ENCODE data around the gene PRPSAP2.
"Not testable (repeated sequence)": the region's sequence is repeated elsewhere in the genome, so short reads cannot be mapped to it uniquely, and the experiment has no call there.

DNA sequence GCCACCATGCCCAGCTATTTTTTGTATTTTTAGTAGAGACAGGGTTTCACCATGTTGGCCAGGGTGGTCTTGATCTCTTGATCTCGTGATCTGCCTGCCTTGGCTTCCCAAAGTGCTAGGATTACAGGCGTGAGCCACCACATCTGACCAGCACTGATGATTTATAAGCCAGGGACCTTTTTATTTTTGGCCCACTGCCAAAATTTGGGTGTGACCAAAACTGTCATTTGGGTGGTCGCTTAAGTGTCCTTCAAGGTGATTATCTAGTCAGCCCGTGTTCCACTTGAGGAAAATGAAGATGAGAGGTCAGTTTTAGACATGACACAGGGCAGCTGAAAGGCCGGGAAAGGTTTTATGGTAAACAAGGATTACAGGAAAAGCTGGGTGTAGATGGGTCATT, 7.1 kb downstream of the PRPSAP2 start:
- not testable (repeated sequence) for TF ChIP-seq SP1 (IDR thresholded peaks at IDR 0.05; ENCODE audit: low read depth); POLR2A (IDR thresholded peaks at IDR 0.05; ENCODE audit: borderline replicate concordance, extremely low read depth, insufficient read depth, insufficient read length); TCF7L2 (IDR thresholded peaks at IDR 0.05; ENCODE audit: borderline replicate concordance, extremely low read depth, insufficient read depth, insufficient read length); EZH2 (IDR thresholded peaks at IDR 0.05); REST (IDR thresholded peaks at IDR 0.05; ENCODE audit: low read depth); FOSL1 (IDR thresholded peaks at IDR 0.05; ENCODE audit: low read depth); EGR1 (IDR thresholded peaks at IDR 0.05; ENCODE audit: low read depth); MAX (IDR thresholded peaks at IDR 0.05); ZBTB33 (IDR thresholded peaks at IDR 0.05; ENCODE audit: extremely low read depth, insufficient replicate concordance, low read length)
- TF ChIP-seq, protein P1, sequence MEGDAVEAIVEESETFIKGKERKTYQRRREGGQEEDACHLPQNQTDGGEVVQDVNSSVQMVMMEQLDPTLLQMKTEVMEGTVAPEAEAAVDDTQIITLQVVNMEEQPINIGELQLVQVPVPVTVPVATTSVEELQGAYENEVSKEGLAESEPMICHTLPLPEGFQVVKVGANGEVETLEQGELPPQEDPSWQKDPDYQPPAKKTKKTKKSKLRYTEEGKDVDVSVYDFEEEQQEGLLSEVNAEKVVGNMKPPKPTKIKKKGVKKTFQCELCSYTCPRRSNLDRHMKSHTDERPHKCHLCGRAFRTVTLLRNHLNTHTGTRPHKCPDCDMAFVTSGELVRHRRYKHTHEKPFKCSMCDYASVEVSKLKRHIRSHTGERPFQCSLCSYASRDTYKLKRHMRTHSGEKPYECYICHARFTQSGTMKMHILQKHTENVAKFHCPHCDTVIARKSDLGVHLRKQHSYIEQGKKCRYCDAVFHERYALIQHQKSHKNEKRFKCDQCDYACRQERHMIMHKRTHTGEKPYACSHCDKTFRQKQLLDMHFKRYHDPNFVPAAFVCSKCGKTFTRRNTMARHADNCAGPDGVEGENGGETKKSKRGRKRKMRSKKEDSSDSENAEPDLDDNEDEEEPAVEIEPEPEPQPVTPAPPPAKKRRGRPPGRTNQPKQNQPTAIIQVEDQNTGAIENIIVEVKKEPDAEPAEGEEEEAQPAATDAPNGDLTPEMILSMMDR (IDR thresholded peaks at IDR 0.05 in 2 of 3, conservative IDR thresholded peaks at IDR 0.05 in 1 of 3; ENCODE audit: borderline replicate concordance in 1 of 3, insufficient read depth in 1 of 3, low read depth in 2 of 3, low read length in 2 of 3): not testable (repeated sequence)

Measured in HCT116 (cell line).